Activated CD4-positive, CD25-positive, alpha-beta regulatory T cell treated with anti-CD3 and anti-CD28 coated beads, Interleukin-2, amount 50 U/mL, for 72 hours (primary cell): ENCODE results near the gene ANXA10.
"Not testable (repeated sequence)": the region's sequence is repeated elsewhere in the genome, so short reads cannot be mapped to it uniquely, and the experiment has no call there.

Source experiments
- DNase-seq: peaks from one replicate; pipeline ENCODE4 v3.0.0; 2021

The ANXA10 gene

DNA sequence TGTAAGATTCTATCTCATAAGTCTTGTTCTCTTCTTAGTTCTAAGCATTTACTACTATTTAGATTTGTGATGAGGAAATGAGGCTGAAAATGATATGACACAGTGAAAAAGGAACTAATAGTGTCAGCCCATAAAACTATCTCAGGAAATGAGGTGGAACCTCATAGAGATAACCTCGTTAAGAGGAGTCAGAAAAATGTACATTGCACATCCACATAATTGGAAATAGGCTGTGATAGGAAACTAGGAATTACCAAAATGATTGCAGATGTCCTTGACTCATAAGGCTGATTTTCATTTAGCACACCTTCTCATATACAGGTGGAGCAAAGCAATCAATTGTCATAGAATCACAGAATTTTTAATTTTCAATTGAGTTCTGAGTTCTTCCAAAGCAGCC lies 26.8 kb downstream of the ANXA10 start:
- DNase-seq = no peak

DNA sequence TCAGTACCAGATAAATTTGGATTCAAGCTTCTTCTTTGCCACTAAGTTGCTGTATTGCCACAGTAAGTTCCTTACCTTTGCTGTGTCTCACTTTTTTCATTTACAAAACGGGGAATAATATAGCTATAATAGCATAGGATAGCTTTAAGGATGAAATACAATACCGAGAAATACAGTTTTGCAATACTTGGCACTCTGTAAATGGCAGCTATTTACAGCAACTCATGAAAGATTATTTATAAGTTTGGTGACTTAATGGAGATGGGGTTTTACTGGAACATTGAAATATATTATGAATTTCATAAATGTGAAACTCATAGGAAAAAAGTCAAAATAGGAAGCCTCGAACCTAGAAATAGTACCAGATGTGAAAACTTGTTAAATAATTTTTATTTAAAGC lies 27.6 kb downstream of the ANXA10 start:
- no peak for DNase-seq

DNA sequence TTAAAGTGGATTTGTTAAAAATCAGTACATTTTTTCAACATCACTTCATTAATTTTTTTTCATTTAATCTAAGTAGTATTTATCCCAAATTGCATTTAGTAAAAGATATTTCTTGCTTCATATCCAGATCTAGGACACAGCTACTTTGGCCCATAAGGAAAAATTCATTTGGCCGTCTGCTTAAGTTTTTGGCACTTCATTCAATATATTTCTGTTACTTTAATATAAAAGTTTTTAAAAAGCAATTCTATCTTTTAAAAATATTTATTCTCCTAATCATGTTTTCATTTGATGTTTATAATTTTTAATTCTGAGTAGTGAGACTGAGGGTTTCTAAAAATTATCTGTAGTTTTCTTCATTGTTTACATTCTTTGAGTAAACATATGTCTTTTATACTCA lies 28.5 kb downstream of the ANXA10 start:
- no peak for DNase-seq

DNA sequence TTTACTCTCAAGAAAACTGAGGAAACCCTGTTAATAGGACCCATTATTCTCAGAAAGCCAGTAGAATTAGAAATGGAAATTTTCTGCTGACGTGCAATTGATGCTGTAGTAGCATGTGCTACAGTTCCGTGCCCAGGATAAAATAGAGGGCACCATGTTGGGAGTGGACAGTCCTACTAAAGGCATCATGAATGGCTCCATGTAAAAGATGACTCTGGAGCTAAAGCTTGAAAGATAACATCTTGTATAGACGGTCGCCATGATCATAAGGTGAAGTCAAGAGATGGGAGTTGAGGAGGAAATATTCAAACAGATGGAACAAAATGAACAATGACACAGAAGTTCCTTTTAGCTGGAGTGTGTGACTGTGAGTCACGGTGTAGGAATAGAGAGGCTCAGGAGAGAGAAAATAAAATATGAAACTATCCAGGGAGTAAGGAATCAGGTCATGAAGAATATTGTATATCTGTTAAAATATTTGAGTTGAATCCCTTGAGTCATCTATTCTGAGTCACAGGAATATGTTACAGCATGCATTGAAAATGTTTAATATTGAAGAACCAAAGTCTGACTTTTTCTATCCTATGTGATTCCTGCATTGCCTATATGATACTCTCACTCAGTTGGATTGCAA lies 31.8 kb downstream of the ANXA10 start:
- DNase-seq = no peak

DNA sequence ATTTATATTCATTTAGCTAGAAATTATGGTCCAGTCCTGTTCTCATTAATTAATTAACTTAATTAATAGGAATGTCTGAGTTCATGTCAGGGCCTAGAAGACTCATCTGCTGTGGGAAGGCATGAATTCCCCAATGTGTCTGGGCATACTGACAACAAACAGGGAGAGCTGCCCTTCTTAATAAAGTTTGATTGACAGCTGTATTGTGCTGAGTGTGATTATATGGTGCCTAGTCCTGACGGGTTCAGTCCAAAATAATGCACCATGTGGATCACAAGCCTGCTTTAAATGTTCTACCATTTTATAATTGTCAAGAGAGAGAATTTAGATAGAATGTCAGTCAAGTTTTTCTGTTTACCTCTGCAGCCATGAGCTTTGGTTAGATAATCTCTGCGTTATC lies 34.6 kb downstream of the ANXA10 start:
- DNase-seq = no peak

DNA sequence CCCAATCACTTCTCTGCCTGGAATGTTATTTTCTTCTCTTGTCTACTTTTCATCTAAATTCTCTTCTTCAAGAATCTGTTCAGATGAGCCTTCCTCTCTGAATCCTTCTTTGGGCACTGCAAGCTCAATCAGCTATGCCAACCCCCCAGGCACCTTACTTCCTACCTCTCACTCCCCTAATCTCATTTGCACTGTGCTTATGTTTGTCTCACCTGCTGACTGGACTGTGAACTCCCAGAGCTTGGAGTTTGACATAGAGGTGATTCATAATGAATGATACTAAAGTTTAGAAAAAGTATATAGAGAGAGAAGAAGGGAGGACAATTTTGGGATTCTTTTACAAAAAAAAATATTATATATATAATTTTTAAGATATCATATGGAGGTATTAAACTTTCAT lies 36.3 kb downstream of the ANXA10 start:
- DNase-seq = no peak

DNA sequence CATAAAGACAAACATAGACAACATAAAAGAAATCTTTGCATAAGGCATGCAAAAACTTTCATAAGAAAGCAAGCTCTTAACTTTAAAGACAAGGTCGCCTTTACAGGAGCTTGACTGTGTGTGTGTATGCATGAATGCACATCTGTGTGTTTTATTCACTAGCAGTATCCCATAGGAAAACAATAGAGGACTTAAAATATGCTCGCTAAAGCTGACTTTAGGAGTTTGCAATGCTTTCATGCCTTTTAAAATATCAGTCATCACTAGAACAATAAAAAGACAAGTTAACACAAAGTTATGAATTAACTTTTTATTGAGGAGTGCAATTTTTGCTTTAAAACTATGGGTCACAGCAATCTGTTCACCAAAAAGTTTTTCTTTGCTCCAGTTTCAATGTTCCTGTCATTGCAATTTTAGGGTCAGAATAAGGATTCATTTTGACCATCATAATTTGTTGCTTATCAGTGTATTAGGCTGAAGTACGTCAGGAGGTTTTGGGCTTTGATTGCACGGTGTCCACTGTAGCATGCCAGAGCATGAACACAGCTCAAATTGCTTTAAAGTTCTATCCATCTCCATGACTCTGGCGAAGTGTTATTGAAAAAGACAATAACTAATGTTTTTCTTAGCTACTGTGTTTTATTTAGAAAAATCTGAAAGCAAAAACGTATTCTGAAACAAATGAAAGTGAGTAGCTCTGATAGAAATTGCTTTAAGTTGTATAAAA lies 36.9 kb downstream of the ANXA10 start:
- no peak for DNase-seq

DNA sequence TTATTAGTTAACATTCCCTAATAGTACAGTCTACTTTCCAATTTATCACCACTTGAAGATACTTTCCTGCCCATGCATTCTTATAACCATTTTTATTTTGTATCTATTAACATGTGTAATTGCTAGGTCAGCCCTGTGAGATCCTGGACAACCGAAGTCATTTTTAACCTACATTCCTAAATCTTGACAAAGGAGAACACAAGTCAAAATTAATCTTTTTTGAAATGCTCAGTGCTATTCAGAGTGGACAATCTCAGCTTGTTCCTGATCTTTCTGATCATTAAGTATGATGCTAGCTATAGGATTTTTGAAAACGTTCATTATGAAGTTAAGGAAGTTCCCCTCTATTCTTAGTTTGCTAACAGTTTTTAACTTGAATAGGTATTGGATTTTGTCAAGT lies 37.5 kb downstream of the ANXA10 start:
- no peak for DNase-seq

DNA sequence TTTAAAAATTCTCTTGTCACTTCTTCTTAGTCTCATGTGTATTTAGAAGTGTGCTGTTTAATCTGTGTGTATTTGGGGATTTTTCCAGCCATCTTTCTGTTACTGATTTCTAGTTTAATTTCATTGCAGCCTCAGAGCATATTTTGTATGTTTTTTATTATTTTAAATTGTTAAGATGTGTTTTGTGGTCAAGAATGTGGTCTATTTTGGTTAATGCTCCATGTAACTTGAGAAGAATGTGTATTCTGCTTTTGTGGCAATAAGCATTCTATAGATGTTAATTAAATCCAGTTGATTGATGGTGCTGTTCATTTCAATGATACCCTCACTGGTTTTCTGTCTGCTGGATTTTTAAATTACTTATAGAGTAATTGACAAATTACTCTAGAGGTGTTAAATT lies 38.9 kb downstream of the ANXA10 start:
- no peak for DNase-seq

DNA sequence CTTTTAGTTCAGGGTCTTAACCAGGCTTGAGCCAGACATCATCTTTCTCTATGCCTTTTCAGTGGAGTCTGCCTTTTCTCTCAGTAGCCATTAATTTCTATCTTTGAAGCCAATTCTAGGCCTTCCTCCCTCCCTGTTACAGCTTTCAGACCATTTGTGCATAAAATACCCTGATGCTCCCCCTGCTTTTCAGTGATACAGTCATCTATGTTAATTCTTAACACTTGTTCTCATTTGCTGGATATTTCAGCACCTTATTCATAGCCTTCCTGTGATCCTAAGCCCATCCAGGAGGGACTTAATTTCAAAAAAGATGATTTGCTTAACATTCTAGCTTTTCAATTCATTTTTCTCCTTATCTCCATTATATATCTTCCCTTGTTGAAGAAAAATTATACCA lies 42.3 kb downstream of the ANXA10 start:
- DNase-seq = no peak

DNA sequence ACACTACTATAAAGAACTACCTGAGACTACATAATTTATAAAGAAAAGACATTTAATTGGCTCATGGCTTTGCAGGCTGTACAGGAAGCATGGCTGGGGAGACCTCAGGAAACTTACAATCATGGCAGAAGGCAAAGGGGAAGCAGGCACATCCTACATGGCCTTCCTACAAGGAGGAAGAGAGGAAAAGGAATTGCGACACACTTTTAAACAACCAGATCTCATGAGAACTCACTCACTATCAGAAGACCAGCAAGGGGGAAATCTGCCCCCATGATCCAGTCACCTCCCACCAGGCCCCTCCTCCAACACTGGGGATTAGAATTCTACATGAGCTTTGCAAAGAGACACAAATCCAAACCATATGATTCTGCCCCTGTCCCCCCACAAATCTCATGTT lies 43.5 kb downstream of the ANXA10 start:
- not testable (repeated sequence) for DNase-seq

DNA sequence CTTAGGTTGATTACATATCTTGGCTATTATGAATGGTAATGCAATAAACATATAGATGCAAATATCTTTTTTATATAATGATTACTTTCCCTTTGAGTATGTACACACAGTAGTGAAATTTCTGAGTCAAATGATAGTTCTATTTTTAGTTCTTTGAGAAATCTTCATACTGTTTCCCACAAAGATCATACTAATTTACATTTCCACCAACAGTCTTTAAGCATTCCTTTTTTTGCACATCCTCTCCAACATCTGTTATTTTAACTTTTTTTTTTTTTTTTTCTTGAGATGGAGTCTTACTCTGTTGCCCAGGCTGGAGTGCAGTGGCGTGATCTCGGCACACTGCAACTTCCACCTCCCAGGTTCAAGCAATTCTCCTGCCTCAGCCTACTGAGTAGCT lies 45.4 kb downstream of the ANXA10 start:
- DNase-seq = not testable (repeated sequence)

DNA sequence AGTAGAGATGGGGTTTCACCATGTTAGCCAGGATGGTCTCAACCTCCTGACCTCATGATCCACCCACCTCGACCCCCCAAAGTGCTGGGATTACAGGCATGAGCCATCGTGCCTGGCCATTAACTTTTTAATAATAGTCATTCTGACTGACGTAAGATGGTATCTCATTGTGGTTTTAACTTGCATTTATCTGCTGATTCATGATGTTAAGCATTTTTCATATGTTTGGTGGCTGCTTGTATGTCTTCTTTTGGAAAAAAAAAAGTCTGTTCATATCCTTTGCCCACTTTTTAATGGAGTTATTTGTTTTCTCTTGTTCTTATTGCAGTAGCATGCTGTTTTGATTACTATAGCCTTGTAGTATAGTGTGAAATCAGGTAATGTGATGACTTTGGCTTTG lies 45.8 kb downstream of the ANXA10 start:
- no peak for DNase-seq

DNA sequence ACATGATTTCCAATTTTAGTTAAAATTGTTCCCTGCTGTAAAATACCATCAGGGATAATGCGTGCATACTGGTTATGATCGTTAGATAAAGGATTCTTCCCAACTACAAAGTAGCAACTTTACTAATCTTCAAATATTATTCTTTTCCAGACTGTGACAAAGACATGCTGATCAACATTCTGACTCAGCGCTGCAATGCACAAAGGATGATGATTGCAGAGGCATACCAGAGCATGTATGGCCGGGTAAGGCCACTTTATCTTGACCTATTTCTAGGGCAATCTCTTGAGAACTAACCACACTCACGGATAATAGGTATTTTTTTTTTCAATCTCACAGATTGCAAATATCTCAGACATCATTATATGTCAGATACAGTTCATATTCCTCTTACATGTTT lies 47.0 kb downstream of the ANXA10 start:
- DNase-seq = no peak

DNA sequence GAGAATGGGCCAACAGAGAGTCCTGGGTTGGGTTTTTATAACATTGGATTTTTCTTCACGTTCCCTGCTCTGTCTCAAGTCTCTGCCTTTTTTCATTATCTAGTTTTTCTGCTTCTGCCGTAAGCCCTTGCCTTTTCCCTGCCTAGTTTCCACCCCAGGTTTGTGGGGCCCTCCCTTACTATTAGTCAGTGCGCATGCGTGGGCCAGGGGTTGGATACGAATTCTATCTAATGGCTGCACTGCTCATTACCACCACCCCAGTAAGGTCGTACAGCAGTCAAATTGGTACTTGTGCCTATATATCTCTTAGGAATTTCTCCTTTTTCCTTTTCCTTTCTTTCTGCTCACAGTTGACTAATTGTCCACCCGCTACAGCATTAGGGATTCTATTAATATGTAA lies 49.4 kb downstream of the ANXA10 start:
- DNase-seq = no peak

DNA sequence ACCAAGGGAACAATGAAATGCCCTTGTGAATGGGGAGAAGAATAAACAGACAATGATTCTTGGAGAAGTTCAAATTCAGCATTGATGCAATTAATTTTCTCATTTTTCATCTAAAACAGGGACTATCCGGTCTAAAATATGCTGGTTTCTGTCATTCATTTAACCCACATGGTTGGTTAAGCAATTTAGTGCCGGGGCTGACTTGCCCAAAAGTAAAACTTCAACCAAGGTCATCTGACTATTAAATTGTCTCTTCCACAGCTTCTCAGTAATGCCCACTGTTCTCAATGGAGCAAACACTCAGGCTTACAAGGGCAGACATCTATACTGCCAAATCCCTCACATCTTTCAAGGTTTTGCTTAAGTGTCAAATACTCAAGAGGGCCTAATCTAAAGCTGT lies 51.3 kb downstream of the ANXA10 start:
- no peak for DNase-seq

DNA sequence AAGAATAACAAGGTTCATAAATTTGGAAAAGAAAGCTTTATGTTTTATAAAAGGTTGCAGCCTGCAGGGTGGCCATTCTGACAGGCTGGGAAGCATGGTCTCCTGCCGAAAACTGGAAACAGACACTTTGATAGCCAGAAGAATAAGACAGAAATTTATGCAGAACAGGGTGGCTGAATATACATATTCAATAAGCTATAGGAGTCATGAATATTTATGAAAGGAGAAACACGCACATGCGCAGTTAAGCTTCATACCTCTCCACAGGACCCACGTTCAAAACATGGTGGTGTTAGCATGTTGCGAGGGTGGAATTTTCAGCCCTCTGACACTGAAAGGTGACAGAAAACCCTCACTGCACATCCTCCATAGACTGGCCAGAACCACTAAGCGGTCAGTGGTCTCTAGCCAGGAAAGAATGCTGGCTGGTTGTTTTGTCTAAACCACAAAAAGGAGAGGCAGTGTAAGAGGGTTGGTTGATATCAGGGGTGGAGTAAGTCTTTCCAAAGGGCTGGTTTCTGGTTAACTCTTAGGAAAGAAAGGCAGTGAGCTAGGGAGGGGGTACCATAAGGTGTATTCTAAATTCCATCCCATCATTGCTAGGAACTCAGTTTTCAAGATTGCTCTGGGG lies 58.2 kb downstream of the ANXA10 start:
- DNase-seq = no peak

DNA sequence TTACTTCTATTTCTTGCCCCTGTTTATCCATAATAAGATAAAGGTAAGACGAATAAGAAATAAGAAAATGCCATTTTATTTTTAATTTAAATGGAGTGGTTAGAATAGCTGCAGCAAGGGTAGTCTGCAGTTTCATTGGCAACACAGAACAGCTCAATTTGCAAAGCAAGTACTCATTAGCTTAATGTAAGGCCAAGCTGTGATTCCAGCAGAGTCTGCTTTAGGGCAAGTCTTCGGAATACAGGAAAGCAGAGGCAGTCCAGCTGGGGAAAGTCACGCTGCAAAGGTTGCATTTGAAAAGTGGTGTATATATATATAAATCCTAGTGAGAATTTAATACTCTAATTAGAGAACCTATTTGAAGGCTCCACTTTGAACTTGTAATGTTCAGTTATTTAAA lies 59.0 kb downstream of the ANXA10 start:
- no peak for DNase-seq

DNA sequence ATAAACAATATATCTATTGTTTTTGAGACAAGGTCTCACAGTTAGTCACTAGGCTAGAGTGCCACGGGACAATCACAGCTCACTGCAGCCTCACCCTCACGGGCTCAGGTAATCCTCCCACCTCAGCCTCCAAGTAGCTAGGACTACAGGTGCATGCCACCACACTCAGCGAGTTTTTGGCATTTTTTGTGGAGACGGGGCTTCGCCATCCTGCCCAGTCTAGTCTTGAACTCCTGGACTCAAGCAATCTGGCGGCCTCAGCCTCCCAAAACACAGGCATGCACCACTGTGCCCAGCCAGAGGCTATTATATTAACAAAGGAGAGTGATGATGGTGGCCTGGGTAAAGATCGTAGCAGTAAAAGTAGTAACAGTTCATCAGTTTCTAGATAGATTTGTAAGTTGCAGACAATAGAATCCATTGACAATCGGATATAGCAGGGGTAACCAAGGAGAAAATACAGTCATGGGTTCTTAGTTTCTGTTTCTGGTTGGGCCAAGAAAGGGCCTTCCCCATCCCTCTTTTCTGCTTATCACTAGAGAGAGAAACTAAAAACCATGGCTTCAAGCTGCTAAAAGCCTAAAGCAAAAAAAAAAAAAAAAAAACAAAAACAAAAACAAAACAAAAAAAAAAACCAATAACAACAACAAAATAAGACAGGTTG lies 60.6 kb downstream of the ANXA10 start:
- no peak for DNase-seq

DNA sequence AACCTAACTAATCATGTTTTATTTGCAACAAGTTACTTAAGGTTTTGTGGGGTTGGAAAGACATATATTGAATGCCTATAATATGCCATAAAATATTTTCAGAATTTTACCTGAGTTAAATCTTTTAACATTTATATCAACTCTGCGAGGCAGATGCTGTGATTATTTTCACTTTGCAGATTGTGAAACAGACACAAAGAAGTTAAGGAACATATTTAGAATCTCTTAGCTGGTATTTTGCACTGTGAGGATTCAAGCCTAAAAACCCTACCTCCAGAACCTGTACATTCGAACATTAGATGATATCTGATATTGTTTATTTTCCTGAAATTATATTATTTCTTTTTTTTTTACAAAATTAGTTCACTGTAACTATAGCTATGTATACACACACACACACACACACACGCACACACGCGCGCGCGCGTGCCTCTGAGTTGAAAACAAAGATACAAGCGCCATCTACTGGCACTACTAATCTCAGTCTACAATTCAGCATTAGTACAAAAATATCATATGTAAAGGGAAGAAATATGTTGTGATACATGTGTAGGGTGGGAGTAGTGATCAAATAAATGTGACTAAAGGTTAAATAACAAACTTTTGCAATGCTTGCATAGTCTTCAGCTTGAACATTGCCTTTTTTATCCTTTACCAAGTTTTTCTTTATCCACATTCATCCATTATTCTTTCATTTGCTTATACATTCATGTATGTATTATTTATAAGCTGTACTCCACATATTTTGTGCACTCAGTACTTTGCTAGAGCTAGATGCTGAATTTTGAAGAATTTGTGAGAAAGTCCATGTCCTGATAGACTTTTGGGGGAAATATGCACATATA lies 61.5 kb downstream of the ANXA10 start:
- peak; percentile 33 for DNase-seq

DNA sequence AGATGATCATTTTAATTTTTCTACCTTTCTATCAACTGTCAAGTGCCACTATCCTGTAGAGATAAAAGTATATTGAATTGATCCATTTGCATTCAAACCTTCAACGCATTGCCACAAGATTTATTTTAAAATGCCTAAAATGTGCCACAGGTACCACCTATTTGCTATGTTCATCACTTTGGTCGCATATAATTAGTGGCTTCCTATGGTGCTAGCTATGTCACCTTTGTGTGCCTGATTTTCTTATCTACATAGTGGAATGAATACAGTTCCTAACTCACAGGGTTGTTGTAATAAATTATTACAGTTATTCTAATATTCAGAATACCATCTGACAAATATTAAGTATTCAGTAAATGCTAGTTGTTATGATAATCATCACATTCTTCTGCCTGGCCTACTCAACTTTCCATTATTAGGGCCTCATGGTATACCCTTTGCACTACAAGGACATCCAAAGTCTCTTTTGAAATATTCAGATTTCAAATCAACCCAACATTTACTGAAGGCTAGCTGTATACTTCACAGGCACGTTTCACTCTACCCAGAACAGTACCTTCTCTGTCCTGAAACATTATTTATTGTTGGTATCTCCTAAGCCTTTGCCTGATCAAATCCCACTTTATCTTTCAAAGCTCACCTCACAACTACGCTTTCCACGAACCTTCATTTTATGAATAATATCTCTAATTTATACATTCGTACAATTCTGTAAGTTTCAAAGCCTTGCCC lies 62.4 kb downstream of the ANXA10 start:
- no peak for DNase-seq

DNA sequence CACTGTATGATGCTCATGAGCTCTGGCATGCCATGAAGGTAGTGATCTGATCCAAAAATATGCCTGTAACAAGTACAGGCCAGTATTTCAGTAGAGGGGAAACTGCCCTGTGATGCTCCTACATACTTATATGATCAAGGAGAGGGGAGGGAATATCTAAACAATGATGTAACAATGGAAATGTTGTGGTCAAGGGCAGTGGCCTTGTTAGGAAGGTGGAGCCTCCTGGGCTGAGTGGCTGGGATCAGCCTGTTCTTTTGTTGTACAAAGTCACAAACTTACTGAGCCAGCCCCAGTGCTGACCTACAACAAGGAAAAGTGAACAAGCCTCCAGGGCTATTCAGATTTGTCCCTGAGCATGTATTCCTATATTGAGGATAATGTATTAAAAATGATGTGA lies 70.3 kb downstream of the ANXA10 start:
- no peak for DNase-seq
